ENCODE measurements around the gene DAB1. TPM values are rescaled to one million over a fixed set of nuclear protein-coding genes. Genes with fewer than 3 reads are reported as not detected.

Gene DAB1
- total RNA-seq, 1 donor = not detected

- Histone ChIP-seq H3K9me3 (ENCODE audit: low read depth, low read length) (peaks cover 2% of the 10 kb centered on the region), H3K79me2 (ENCODE audit: insufficient read depth, low read length) (no peaks in the 10 kb centered on the region), H3K4me2 (ENCODE audit: insufficient read depth, low read length) (no peak overlapping the region), H4K20me1 (ENCODE audit: insufficient read depth, low read length) (no peaks in the 10 kb centered on the region), H3K36me3 (ENCODE audit: insufficient read depth, low read length) (no peaks in the 10 kb centered on the region), H3K4me3 (ENCODE audit: insufficient read depth, low read length) (no peak overlapping the region), H3K4me1 (ENCODE audit: insufficient read depth, low read length) (no peaks in the 10 kb centered on the region), H2AFZ (ENCODE audit: low read length) (no peak overlapping the region), H3K27ac (ENCODE audit: low read depth, low read length) (no peak overlapping the region), H3K27me3 (ENCODE audit: insufficient read depth, low read length) (no peaks in the 10 kb centered on the region)
- no peak for TF ChIP-seq CTCF (IDR thresholded peaks at IDR 0.05; ENCODE audit: extremely low read depth, low read depth, low read length)
- DNase-seq (ENCODE audit: insufficient read length, low spot score, missing footprints) = no peak
These were observed 37.5 kb upstream of the DAB1 start for GRCh38 chr1:57461405-57461804.

- no peak for TF ChIP-seq CTCF (IDR thresholded peaks at IDR 0.05; ENCODE audit: extremely low read depth, low read depth, low read length)
- Histone ChIP-seq H3K27ac (ENCODE audit: low read depth, low read length) (no peak overlapping the region), H3K79me2 (ENCODE audit: insufficient read depth, low read length) (no peaks in the 10 kb centered on the region), H3K4me2 (ENCODE audit: insufficient read depth, low read length) (no peak overlapping the region), H3K4me1 (ENCODE audit: insufficient read depth, low read length) (no peaks in the 10 kb centered on the region), H3K27me3 (ENCODE audit: insufficient read depth, low read length) (no peaks in the 10 kb centered on the region), H3K36me3 (ENCODE audit: insufficient read depth, low read length) (no peaks in the 10 kb centered on the region), H3K9me3 (ENCODE audit: low read depth, low read length) (no peaks in the 10 kb centered on the region), H4K20me1 (ENCODE audit: insufficient read depth, low read length) (no peaks in the 10 kb centered on the region), H2AFZ (ENCODE audit: low read length) (no peak overlapping the region), H3K4me3 (ENCODE audit: insufficient read depth, low read length) (no peak overlapping the region)
- DNase-seq (ENCODE audit: insufficient read length, low spot score, missing footprints) = no peak
These were observed 27.7 kb upstream of the DAB1 start for GRCh38 chr1:57451516-57451915.

GRCh38 chr1:57450981-57451380 is 27.1 kb upstream of the DAB1 start:
- Histone ChIP-seq H3K36me3 (ENCODE audit: insufficient read depth, low read length) (no peaks in the 10 kb centered on the region), H3K27ac (ENCODE audit: low read depth, low read length) (no peak overlapping the region), H3K4me3 (ENCODE audit: insufficient read depth, low read length) (no peak overlapping the region), H2AFZ (ENCODE audit: low read length) (no peak overlapping the region), H3K4me2 (ENCODE audit: insufficient read depth, low read length) (no peak overlapping the region), H3K9me3 (ENCODE audit: low read depth, low read length) (no peaks in the 10 kb centered on the region), H3K27me3 (ENCODE audit: insufficient read depth, low read length) (no peaks in the 10 kb centered on the region), H3K4me1 (ENCODE audit: insufficient read depth, low read length) (no peaks in the 10 kb centered on the region), H4K20me1 (ENCODE audit: insufficient read depth, low read length) (no peaks in the 10 kb centered on the region), H3K79me2 (ENCODE audit: insufficient read depth, low read length) (no peaks in the 10 kb centered on the region)
- no peak for DNase-seq (ENCODE audit: insufficient read length, low spot score, missing footprints)
- TF ChIP-seq CTCF (IDR thresholded peaks at IDR 0.05; ENCODE audit: extremely low read depth, low read depth, low read length) = no peak

- no peak overlapping the region for H2AFZ ChIP-seq (ENCODE audit: low read length)
- no peaks in the 10 kb centered on the region for H3K9me3 ChIP-seq (ENCODE audit: low read depth, low read length)
These were observed 23.7 kb upstream of the DAB1 start for GRCh38 chr1:57447551-57447950.

More at GRCh38 chr1:57447551-57447950, 23.7 kb upstream of the DAB1 start:
- no peaks in the 10 kb centered on the region for H4K20me1 ChIP-seq (ENCODE audit: insufficient read depth, low read length)
- no peaks in the 10 kb centered on the region for H3K36me3 ChIP-seq (ENCODE audit: insufficient read depth, low read length)
- no peak overlapping the region for H3K27ac ChIP-seq (ENCODE audit: low read depth, low read length)
- H3K4me2 ChIP-seq (ENCODE audit: insufficient read depth, low read length) = no peak overlapping the region
- no peaks in the 10 kb centered on the region for H3K27me3 ChIP-seq (ENCODE audit: insufficient read depth, low read length)
- H3K79me2 ChIP-seq (ENCODE audit: insufficient read depth, low read length) = no peaks in the 10 kb centered on the region
- no peak overlapping the region for H3K4me3 ChIP-seq (ENCODE audit: insufficient read depth, low read length)
- TF ChIP-seq CTCF (IDR thresholded peaks at IDR 0.05; ENCODE audit: extremely low read depth, low read depth, low read length) = no peak
- H3K4me1 ChIP-seq (ENCODE audit: insufficient read depth, low read length) = no peaks in the 10 kb centered on the region
- no peak for DNase-seq (ENCODE audit: insufficient read length, low spot score, missing footprints)

Data from osteoblast (primary cell).